Stimulated activated CD4-positive, alpha-beta T cell treated with anti-CD3 and anti-CD28 coated beads, TNF-alpha, amount 100 ng/mL, for 48 hours (primary cell): ENCODE data around the gene LRRC7.

Experiments used
- DNase-seq, 3 donors: peaks; one replicate each; pipeline ENCODE4 v3.0.0-alpha.2; 2020; ENCODE audit warnings: low read depth in 3 of 3

The LRRC7 gene

DNA sequence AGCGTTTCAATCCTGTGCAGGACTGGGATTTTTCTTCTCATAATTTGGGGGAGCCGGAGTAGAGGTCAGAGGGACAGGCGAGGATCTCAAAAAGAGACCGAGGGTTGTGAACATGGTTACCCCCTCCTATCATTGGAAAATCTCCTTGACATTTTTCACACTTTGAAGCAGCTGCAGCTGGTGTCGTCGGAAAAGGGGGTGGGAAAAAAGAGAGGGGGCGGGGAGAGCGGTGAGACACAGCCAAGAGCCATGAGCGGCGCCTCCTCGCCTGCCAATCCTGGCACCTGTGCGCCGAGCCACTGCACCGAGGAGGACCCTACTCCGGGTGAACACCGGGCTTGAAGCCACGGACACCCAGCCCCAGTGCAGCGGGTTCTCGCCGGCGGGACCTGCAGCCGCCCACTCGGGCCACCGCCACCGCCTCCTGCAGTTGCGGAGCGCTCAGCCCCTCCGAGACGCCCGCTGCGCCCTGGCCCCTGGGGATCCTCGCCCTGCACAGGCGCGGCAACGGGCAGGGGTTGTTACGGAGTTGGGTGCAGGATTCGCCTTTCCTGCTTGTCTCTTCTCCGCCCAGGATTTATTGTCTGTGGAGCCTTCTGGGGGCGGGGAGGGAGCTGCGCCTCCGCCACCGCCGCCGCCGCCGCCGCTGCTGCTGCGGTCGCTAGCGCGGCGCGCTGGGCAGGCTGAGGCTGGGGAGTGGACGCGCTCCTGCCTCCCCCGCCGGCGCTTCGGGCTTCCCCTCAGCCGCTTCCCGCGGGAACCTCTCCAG, at the start of gene LRRC7:
LRRC7 (plus strand) TSS at position 271 of the 769 bp plus-strand sequence. CDS start 718 bp downstream, outside the sequence.
- no peak for DNase-seq

DNA sequence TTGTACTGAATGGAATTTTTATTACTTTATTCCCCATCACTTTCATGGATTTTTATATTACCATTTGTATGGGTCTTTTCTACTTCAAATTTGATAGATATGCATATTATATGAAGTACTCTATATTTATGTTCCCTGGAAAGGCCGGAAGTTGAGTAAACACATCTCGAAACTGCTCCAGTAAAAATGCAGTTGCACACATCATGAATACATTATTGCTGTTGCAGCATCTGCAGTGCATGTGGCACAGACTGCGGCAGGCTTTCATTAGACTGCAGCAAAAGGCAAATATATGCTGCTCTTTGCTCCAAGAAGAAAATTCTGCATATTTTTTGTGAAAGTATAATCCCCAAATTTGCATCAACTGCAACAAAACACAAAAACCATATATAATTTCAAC, 48.7 kb upstream of the LRRC7 start:
- DNase-seq: no peak

DNA sequence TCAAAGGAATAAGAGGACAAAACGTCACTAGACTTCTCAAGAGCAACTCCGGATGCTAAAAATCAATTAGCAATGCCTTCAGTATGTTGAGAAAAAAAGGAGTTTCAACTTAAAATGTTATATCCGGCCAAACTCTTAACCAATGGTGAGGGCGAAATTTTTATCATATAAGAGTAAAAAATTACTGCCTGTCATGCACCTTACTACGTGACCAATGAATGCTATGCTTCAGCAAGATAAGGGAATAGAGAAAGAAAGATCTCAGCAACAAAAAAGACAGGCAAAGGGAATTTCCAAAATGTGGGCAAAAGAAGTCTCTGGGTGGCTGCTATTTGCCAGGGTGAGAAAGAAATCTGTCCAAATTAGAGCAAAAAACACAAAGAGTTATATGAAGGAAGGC, 47.4 kb upstream of the LRRC7 start:
- DNase-seq: no peak

DNA sequence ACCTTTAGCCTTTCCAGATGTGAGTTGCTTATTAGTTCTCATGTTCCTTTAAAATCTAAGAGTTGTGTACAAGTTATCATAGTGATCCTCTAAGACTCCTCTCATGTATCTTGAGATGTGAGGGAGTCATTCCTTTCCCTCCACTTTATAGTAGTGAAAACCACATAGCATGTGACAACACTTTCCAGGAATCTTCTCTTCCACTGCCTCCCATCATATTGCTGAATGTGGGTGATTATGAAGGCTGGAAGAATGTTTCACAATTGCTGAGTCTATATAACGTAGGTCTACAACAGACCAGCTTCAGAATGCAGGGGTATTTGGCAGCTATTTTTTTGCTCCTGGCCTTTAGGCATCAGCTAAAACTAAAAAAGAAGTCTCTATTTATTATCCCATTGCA, 44.7 kb upstream of the LRRC7 start:
- no peak for DNase-seq

DNA sequence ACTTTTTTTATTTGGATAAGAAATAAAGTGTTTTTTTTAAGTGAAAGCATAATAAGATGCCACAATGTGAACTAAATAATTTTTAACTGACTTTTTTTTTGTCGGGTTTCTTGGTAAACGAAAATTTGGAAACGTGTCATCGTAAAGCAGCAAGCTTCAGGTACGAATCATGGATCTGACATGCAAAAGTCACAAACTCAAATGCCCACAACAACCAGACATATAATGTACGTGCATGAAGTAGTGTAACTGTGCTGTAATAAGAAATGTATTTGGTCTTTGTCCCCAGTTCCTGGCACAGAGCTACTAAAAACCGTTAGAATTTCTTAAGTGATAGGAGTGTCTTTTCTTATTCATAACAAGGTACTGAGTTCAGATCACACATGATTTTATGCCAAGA, 44.3 kb upstream of the LRRC7 start:
- no peak for DNase-seq

DNA sequence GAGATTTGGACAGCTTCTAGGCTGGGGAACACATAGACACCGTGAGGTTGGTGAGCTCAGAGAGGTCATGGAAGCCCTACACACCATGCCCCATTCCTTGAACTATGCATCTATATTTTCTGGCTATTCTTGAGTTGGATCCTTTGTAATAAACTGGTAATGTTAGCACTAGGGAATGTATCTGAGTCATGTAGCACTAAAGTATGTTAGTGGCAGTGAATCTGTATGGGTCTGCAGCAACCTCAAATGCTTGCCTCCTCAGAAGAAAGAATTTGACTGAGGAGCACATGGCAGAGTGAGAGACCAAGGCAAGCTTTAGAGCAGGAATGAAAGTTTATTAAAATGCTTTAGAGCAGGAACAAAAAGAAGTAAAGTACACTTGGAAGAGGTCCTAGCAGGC, 43.7 kb upstream of the LRRC7 start:
- DNase-seq: no peak

DNA sequence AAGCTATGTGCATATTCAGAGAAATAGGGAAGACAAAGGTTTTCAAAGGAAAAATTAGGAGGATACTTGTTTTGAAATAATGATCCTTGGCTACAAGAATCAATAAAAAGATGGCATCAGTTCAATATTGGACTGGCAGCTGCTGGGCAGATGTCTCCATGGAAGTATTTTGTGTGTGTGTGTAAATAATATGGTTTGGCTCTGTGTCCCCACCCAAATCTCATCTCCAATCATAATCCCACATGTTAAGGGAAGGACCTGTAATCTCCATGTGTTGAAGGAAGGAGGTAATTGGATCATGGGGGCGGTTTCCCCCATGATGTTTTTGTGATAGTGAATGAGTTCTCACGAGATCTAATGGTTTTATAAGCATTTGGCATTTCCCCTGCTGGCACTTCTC, 40.4 kb upstream of the LRRC7 start:
- DNase-seq: no peak

DNA sequence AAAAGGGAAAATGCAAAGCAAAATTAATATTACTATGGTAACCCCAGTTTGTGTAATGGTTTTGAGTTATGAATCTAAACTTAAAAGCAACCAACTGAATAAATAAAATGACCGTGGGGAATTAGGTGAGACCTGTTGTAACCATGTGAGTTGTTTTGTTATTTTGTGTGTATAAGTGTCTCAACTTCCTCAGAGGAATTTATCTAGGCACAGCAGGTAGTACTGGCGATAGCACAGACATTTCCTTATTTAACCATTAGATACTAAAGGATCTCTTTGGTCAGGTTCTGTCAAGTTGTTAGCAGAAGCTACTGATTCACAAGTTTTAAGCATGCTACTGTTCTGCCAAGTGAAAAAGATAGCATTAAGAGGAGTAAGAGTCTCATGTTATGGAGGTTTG, 39.3 kb upstream of the LRRC7 start:
- no peak for DNase-seq

DNA sequence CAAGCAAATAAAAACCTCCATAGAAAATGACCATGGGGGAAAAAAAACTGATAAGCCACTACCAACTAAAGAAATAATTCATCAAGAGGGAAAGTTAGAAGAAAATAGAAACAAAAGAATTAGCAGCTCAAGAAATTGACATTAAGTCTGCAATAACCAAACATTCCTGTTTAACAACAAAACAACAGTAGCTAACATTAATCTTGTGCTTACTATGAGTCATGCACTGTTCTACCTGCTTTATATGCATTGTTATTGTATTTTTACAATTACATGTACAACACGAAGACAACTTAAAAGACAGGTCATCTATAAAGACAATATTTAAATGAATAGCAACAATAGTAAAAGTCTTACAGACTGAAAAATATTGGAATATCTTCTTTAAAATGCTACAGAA, 34.4 kb upstream of the LRRC7 start:
- DNase-seq: no peak

DNA sequence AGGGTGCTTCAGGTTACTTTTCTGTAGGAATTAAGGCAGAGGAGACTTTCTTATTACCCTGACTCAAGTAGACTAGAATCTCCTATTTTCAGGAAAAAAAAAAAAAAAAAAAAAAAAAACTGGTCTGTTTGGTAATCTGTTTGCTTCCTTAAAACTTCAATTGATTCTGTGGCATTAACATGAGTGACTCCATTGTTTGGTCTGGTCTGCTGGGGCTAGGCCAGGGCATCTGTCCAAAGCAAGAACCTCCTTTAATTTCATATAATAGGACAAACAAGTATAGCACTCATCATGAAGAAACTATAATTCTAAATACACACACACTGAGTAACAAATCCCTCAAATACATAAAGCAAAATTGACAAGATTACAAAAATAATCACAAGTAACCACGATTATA, 32.9 kb upstream of the LRRC7 start:
- DNase-seq: no peak

DNA sequence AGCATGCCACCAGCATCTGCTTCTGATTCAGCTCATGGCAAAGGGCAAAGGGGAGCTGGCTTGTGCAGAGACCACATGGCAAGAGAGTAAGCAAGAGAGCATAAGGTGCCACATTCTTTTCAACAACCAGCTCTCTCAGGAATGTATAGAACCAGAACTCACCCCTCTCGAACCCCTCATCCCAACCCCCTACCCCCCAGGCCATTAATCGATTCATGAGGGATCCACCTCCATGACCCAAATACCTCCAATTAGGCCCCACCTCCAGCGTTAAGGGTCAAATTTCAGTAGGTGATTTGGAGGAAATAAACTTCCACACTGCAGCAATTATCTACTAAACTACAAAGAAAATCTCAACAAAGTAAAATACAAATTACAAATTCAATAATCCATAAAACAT, 32.2 kb upstream of the LRRC7 start:
- DNase-seq: no peak

DNA sequence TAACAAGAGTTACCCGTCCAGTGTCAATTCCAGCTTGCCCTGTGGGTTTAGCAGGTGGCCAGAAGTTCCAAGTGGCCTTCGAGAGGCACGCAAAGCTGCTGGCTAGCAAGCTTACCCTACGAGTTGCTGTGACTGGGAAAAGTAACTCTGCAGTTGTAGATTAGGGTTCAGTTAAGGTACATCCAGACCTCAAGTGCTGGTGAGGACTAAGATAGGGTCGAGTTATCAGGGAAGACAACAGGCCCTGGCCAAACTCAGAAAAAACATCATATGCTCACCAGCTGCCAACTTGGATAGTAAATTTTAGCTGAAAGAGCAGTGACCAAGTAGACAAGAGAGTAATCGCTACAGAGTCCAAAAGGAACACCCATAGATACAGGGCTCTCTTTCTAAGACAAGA, 27.7 kb upstream of the LRRC7 start:
- DNase-seq: no peak

DNA sequence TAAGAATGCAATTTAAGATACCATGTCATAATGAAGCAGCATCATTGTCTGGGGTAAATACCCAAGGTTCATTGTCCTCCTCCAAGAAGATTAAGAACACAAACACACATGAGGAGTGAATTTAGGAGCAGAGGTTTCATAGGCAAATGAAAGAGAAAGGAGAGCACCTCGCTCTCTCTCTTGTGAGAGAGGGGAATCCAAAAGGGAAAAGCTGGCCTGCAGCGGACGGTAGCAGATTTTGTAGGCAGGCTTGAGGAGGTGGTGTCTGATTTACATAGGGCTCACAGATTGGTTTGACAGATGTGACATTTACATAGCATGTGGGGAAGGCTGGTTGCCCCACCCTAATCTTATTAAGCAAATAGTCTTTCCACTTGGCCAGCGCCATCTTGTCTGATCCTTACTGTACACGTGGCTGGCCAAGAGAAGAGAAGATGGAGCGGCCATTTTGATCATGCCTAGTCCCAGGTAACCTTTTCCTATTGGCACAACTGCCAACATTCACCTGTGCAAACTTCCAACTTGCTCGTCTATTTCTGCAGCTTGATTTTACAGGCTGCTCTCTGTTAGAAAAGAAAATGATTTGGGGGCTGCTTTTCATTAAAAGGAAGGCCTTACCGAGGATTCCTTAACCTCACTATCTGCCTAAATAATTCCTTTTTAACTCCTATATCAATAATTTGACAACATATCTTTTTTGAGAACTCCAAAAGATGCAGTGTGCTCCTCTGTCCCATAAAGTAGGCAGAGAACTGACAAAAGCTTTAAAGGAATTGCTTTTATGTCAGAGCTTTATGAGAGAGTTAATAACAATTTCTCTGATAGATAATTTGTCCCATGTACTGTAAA, 16.0 kb upstream of the LRRC7 start:
- no peak for DNase-seq

DNA sequence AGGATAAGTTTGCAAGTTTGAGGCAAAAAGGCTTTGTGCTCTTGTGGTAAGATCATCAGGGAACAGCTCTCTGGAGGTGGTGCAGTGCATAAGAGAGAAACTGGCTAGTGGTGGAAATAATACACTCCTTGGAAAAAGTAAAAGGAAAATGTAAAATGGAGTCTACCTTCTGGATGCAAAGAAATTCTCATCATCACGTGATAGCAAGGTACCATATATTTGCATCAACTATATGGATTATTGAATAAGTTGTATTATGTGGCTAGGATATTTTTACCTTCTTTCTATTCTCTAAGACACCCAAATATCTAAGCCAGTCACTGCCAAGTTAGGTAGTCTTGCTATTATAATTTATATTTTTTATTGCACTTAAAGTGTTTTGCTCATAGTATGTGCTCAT, 14.0 kb upstream of the LRRC7 start:
- no peak for DNase-seq

DNA sequence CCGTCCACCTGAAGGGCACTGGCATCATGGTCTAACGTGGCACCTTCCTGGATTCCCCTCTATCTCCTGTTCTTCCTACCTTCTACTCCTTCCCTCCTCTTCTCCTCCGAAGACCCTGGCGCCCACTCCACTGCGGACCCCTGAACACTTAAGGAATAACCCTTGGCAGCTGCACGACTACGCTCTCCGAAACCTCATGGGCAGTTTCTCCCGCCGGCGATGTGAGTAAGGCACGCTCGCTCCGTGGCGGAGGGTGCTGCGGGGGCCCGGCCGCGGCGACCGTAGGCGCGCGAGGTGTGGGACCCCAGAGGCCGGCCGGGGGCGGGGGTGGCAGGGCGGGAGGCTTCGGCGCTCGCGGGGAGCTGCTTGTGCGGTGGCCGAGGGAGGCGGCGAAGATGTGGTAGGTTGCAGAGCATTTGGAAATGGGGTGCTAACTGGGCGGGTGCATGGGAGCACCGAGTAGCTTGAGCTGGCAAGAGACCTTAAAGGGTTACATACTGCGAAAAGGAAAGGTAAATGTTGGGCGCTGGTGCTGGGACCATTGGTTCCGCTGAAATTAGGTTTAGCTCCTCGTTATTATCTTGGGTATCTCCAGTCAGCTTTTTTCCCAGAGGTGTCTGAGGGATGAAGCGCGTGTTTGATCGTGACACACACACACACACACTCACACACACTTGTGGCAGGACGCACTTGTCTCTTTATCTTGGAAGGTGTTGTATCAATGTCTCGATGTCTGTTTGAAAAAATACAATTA, 876 bp downstream of the LRRC7 start:
- DNase-seq: no peak

DNA sequence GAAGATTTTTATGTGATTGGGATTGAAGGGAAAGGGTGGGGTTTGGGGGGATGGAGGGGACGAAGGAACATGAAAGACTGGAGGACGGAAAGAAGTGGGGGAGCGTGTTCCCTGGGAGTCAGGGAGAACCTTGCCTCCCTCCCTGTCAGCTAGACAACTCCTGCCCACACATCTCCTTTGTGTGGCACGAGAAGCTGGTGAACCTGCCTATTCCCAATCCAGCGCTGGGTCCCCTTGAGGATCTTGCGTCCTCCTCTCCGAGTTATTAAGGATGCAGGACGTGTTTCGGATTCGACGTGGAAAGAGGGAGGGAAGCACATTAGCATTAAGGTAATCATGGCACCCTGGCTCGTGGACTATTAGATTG, 1.4 kb downstream of the LRRC7 start:
- no peak for DNase-seq

DNA sequence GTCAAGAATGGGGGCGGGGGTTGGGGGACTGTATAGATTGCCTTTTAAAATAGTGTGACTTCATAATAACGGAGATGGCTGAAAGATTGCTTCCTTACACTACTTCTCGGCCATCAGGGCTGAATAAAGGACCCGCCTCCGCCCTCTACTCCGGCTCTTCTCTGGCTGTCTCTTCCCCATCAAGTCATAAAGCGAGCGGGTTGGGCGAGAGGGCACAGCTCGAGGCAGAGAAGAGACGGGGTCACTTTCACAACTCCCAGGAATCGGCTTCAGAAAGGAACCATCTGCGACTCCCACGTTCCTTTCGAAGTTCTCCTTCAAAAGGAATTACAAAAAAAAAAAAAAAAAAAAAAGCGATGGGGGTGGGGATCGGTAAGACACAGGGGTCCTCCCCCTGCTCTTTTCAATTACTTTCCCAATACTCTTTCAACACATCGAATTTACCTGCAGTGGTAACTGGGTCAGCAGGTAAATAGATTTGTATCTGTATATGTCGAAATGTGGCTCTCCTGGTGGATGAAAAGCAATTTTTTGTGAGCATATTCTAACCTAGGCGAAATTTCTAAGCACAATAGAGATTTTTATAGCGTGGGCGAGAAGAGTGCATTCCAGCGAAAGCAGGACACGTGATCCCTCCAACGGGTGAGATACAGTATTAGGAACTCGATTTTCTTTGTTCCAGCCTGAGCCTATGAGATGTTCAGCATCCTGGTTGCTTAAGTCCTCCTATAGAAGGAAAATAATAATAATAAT, 2.0 kb downstream of the LRRC7 start:
- DNase-seq: no peak

DNA sequence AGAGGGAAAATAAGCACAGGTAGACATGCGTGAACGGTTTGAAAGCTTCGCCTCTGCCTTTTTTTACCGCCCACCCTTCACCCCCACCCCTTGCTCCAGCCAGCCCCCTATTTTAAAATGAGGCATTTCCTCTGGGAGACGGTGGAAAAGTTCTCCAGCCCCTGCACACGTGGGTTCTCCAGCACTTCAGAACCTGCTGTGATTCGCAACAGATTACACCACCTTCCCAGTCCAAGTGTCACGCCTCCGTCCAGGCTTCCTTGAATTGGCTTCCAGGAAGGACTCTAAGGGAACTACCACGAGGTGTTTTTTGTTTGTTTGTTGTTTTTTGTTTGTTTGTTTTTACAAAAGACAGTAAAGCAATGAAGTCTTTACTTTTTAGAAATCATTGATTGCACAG, 2.6 kb downstream of the LRRC7 start:
- DNase-seq: no peak

DNA sequence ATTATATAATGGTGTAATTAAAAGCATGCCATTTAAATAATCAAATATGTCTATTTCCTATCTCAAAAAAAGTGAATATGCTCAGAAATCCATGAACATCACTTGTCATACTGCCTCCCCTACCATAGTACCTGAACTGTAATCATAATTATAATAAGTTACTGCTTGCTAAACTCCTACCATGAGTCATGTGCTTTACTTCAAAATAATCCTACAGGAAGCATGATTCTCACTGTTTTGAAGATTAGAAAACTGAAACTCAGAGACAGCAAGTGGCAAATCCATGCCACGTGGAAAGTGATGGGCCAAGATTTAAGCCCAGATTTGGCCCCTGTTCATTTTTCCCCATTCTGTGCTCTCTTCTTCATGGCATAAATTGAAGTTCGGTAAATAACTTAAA, 5.2 kb downstream of the LRRC7 start:
- DNase-seq: no peak

DNA sequence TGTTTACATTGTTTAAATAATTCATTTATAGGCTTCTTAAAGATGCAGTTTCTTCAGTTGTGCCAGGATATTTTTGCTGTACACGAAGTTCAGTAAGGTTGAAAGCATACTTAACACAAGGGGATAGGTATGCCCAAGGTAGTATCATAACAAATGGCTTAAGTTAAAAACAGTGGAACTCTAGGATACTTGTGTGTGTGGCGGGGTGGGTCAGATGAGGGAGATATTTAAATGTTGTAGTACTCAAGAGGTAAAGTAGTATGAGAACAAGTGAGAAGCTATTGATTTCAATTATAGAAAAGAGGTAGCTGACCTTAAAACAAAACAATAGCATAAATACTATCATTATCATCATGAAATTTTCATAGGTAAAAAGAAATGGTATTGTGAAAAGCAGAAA, 6.2 kb downstream of the LRRC7 start:
- DNase-seq: no peak

DNA sequence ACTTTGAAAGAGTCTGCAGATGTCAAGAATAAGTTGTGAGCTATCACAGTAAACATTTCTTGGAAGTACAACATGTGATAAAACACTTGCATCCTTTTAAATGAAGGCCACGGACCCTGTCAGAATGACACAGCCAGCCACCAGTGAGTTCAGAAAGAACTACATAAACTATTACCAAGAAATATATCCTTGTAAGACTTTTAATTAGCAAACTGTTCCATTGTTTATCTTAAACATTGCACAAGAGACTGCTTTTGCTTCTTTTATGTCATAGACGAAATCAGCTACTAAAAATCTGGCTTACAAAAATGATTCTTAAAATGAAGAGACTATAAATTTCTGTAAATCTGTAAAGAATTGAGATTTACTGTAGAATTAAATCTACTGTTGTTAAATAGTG, 17.9 kb downstream of the LRRC7 start:
- no peak for DNase-seq

DNA sequence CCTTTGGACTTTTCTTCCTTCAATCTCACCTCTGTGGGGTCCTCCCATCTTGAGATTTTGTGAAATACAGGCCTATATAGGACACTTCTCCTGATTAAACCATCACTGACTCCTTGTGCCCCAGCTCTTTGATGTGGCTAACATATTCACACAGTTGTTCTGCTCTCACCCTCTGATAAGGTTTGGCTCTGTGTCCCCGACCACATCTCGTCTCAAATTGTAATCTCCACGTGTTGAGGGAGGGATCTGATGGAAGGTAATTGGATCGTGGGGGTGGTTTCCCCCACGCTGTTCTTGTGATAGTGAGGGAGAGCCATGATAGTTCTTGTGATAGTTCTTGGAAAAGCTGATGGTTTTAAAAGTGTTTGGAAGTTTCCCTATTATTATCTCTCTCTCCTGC, 19.7 kb downstream of the LRRC7 start:
- no peak for DNase-seq
